Heart left ventricle (tissue), 16 donors: ENCODE measurements around the gene TMEM139. TPM values are rescaled to one million over a fixed set of nuclear protein-coding genes. Genes with fewer than 3 reads are reported as not detected.

Experiments
- ATAC-seq, 4 donors: fragments of 200-7000 bp; cut with Tn5 transposase; one replicate each; pipeline ENCODE4 v1.9.1; 2020 to 2022; ENCODE audit warnings: moderate library complexity in 4 of 4, mild to moderate bottlenecking in 3 of 4, moderate number of reproducible peaks in 1 of 4
- DNase-seq, 5 donors: peaks; one replicate each; pipeline ENCODE4 v3.0.0-alpha.2; 2020
- H3K27ac ChIP-seq, 12 donors: fragments of 200-600 bp; sonication (generic) in 4 of 12; one replicate each; pipeline versions ENCODE4 v1.5.0 to v1.8.0; 2016 to 2022; ENCODE audit warnings: mild to moderate bottlenecking in 2 of 12
- H3K27me3 ChIP-seq, 9 donors: fragments of 200-600 bp; sonication (generic) in 2 of 9; one replicate each; pipeline versions ENCODE4 v1.5.1 to v1.8.0; 2016 to 2022; ENCODE audit warnings: mild to moderate bottlenecking in 3 of 9
- H3K36me3 ChIP-seq, 9 donors: fragments of 200-600 bp; sonication (generic) in 2 of 9; one replicate each; pipeline versions ENCODE4 v1.5.0 to v1.8.0; 2018 to 2022; ENCODE audit warnings: mild to moderate bottlenecking in 2 of 9
- H3K4me1 ChIP-seq, 12 donors: fragments of 200-600 bp; sonication (generic) in 4 of 12; one replicate each; pipeline versions ENCODE4 v1.5.0 to v1.8.0; 2016 to 2022; ENCODE audit warnings: mild to moderate bottlenecking in 3 of 12
- H3K4me3 ChIP-seq, 12 donors: fragments of 200-600 bp; sonication (generic) in 4 of 12; one replicate each; pipeline versions ENCODE4 v1.5.0 to v1.8.0; 2017 to 2022; ENCODE audit warnings: mild to moderate bottlenecking in 9 of 12, moderate library complexity in 4 of 12
- H3K9me3 ChIP-seq, 12 donors: fragments of 200-600 bp; sonication (generic) in 4 of 12; one replicate each; pipeline versions ENCODE4 v1.5.0 to v1.8.0; 2016 to 2022; ENCODE audit warnings: mild to moderate bottlenecking in 1 of 12
- CTCF ChIP-seq, 12 donors: fragments of 200-600 bp; sonication (generic) in 4 of 12; IDR thresholded peaks; one replicate each; pipeline versions ENCODE4 v1.5.0 to v1.8.0; 2018 to 2022; ENCODE audit warnings: antibody characterized with exemption in 12 of 12, mild to moderate bottlenecking in 5 of 12
- POLR2A ChIP-seq, 2 donors: fragments of 450-650 bp; IDR thresholded peaks; one replicate each; pipeline ENCODE4 v1.6.1; 2017; ENCODE audit warnings: antibody characterized with exemption in 2 of 2, mild to moderate bottlenecking in 2 of 2, moderate library complexity in 2 of 2
- WGBS, 4 donors: extraction: QIAGEN DNeasy Blood & Tissue Kit in 2 of 4; methylation state at CpG; one replicate each; pipeline versions ENCODE4 v1.1.5 to v1.1.7; 2013 to 2018; 5-methylcytosine and 5-hydroxymethylcytosine counted together
- intact Hi-C, 10 donors: fragments of 100-400 bp; cut with DNase I; formaldehyde crosslinking; loops; one replicate each; pipeline versions ENCODE4 v1.11.1 to v1.14.2; 2022
- polyA plus RNA-seq, 2 donors: library from polyadenylated mRNA; stranded (reverse); fragments of 200-250 nt; gene quantifications; one replicate each; pipeline ENCODE4 v1.2.3, GENCODE V29; 2013
- total RNA-seq, 9 donors: library from RNA; depleted of rRNA in 2 of 9; stranded (reverse); fragments of >200 nt in 2 of 9; fragmentation: NEBNext Ultra II Directional in 3 of 9; extraction: Animal tissue kit (Norgen Biotek cat#: 25700) in 3 of 9; gene quantifications; one replicate each; pipeline versions ENCODE4 v1.1.0 to v1.2.4, GENCODE V29; 2016 to 2023
- donor health status: ischemic (EF 13 %, LVEDD 7.1; RV severe dilation, severe dysfunction).
- donor health status: healthy with polysubstance abuse.
- donor health status: DM: no; HTN: yes; CAD: no.
- donor health status: DM: no; HTN: no; CAD: no.
- donor health status: ischemic (EF 25% LVEDD 6.9; RV normal size, moderate dysfunction).
- donor health status: ischemic (EF 25% LVEDD 5.7; RV mildly dilated, moderate dysfunction).
- donor health status: healthy.
- donor health status: DM: yes; HTN: yes; CAD: no.
- donor health status: ischemic (EF 35%, LVEDD 5.7; RV mildly dilated, moderate dysfunction).
- donor health status: nonischemic (EF 11% LVEDD 7.7; RV severe dilation, severe dysfunction).
- donor health status: DM: yes; HTN: yes; CAD: no.
- donor health status: PGD.
- donor health status: ischemic (EF 29% LVEDD 5.4; RV normal size, mild dysfunction).
- donor health status: nonischemic (EF 23%, LVEDD 6.1; RV moderate dilation, normal function).

The TMEM139 gene
- total and polyA plus RNA-seq, 11 donors = 4.1 to 23.5 (median 12.1) TPM

- Histone ChIP-seq H3K27ac (peak overlapping the region in 3 of 12 donors; percentile 8 to 31 (median 29)), H3K9me3 (no peaks in the 10 kb centered on the region), H3K4me3 (no peak overlapping the region), H3K27me3 (no peaks in the 10 kb centered on the region), H3K36me3 (no peaks in the 10 kb centered on the region), H3K4me1 (peaks cover 0 to 60% (median 30%) of the 10 kb centered on the region in 12 donors)
- intact Hi-C loops = loop anchor here in 2 of 10 donors (10.0 kb wide), 1 partner anchor 101 kb away; the partner anchor contains the start of gene ZYX (in 2 of the 2)
- DNase-seq (no peak), ATAC-seq (no peak)
- TF ChIP-seq POLR2A (IDR thresholded peaks at IDR 0.05) (no peak), CTCF (IDR thresholded peaks at IDR 0.05) (no peak)
- WGBS, 4 donors = 69 to 79% (median 78%) methylated on average over 4 of the region's 4 CpGs
These were observed 1.4 kb upstream of the TMEM139 start for GRCh38 chr7:143283381-143283780.

DNA sequence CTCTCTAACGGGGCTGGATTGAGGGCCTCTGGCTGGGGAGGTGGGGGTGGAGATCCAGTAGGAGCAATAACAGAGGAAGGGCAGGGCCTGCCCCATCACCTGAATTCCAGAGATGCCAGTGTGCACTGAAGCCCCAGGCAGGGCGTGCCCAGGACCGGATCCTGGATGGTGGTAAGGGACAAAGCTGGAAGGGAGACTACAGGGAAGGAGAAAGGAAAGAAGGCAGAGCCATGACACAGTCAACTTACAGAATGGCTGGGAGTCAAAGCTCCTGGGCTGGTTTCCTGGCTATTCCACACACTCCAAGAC, 666 bp downstream of the TMEM139 start:
- no peaks in the 10 kb centered on the region for H3K27me3 ChIP-seq
- peaks cover 0 to 56% (median 32%) of the 10 kb centered on the region in 12 donors for H3K4me1 ChIP-seq
- intact Hi-C loops = loop anchor here in 5 of 10 donors (5.0 to 10.0 kb wide), 3 partner anchors 38 to 99 kb away; partner anchors contain the start of gene ZYX (in 4 of the 5)
- DNase-seq = peak in 1 of 5 donors; percentile 51
- H3K4me3 ChIP-seq = peak overlapping the region in 9 of 12 donors; percentile 14 to 52 (median 42)
- ATAC-seq = no peak
- H3K9me3 ChIP-seq = no peaks in the 10 kb centered on the region
- H3K36me3 ChIP-seq = peaks cover 0 to 3% (median 0%) of the 10 kb centered on the region in 9 donors
- TF ChIP-seq POLR2A (IDR thresholded peaks at IDR 0.05) = no peak
- no peak for TF ChIP-seq CTCF (IDR thresholded peaks at IDR 0.05)
- peak overlapping the region in 10 of 12 donors; percentile 10 to 73 (median 58) for H3K27ac ChIP-seq
- WGBS, 4 donors = 36 to 55% (median 43%) methylated on average over 3 of the region's 3 CpGs

DNA sequence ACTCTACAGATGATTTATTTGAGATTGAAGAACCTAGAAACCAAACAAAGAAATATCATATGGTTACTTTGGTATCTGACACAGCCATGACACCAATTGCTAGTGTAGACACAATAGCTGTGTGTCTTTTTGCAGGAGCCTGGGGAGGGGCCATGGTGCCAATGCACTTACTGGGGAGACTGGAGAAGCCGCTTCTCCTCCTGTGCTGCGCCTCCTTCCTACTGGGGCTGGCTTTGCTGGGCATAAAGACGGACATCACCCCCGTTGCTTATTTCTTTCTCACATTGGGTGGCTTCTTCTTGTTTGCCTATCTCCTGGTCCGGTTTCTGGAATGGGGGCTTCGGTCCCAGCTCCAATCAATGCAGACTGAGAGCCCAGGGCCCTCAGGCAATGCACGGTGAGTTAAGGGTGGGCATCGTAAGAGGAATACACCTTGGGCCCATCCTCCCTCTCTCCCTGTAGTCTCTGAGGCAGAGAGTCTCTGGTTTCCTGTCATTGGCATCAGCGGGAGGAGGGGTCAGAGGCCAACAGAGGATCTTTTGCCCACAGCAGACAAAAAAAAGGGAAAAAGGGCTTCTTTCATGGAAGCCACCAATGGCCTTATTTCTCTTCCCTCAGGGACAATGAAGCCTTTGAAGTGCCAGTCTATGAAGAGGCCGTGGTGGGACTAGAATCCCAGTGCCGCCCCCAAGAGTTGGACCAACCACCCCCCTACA, 1.2 kb downstream of the TMEM139 start:
- Histone ChIP-seq H3K27ac (peak overlapping the region in 7 of 12 donors; percentile 10 to 67 (median 35)), H3K4me1 (peaks cover 0 to 59% (median 37%) of the 10 kb centered on the region in 12 donors), H3K9me3 (no peaks in the 10 kb centered on the region), H3K36me3 (peaks cover 0 to 9% (median 0%) of the 10 kb centered on the region in 9 donors), H3K4me3 (peak overlapping the region in 4 of 12 donors; percentile 38 to 52 (median 44)), H3K27me3 (no peaks in the 10 kb centered on the region)
- TF ChIP-seq POLR2A (IDR thresholded peaks at IDR 0.05) (no peak), CTCF (IDR thresholded peaks at IDR 0.05) (no peak)
- intact Hi-C loops = loop anchor here in 5 of 10 donors (5.0 to 10.0 kb wide), 3 partner anchors 39 to 99 kb away; partner anchors contain the start of gene ZYX (in 4 of the 5)
- 92 to 99% (median 95%) methylated on average over 11 of the region's 11 CpGs for WGBS, 4 donors
- no peak for DNase-seq
- ATAC-seq = no peak

GRCh38 chr7:143286522-143286890, 1.7 kb downstream of the TMEM139 start:
- WGBS, 4 donors = 86 to 95% (median 88%) methylated on average over 5 to 6 of the region's 6 CpGs
- intact Hi-C loops = loop anchor here in 5 of 10 donors (5.0 to 10.0 kb wide), 3 partner anchors 39 to 98 kb away; partner anchors contain the start of gene ZYX (in 4 of the 5)
- peaks cover 0 to 64% (median 41%) of the 10 kb centered on the region in 12 donors for H3K4me1 ChIP-seq
- TF ChIP-seq POLR2A (IDR thresholded peaks at IDR 0.05) (no peak), CTCF (IDR thresholded peaks at IDR 0.05) (no peak)
- no peak for DNase-seq
- no peaks in the 10 kb centered on the region for H3K27me3 ChIP-seq
- ATAC-seq = no peak
- no peak overlapping the region for H3K4me3 ChIP-seq
- peak overlapping the region in 3 of 12 donors; percentile 93 to 96 (median 94) for H3K27ac ChIP-seq
- no peaks in the 10 kb centered on the region for H3K9me3 ChIP-seq
- peaks cover 0 to 13% (median 3%) of the 10 kb centered on the region in 9 donors for H3K36me3 ChIP-seq
